ENCODE measurements around the gene MITF. TPM values are rescaled to one million over a fixed set of nuclear protein-coding genes. Genes with fewer than 3 reads are reported as not detected.

MITF gene
- total and polyA plus RNA-seq, 8 donors = 3.5 to 61.3 (median 15.5) TPM

GRCh38 chr3:69844706-69845105 lies 105.4 kb downstream of the MITF start:
- no peaks in the 10 kb centered on the region for H3K36me3 ChIP-seq
- intact Hi-C loops (cut with DNase I; ENCODE audit: low total_unique reads) = no loop called here
- H3K4me1 ChIP-seq = peaks cover 0 to 24% (median 5%) of the 10 kb centered on the region in 4 donors
- no peaks in the 10 kb centered on the region for H3K9me3 ChIP-seq
- WGBS, 5 donors = 49 to 75% (median 60%) methylated on average over 1 of the region's 1 CpG
- H3K4me3 ChIP-seq = no peak overlapping the region
- TF ChIP-seq POLR2AphosphoS5 (IDR thresholded peaks at IDR 0.05) (no peak), POLR2A (IDR thresholded peaks at IDR 0.05) (no peak), CTCF (IDR thresholded peaks at IDR 0.05) (no peak), EP300 (IDR thresholded peaks at IDR 0.05) (no peak)
- DNase-seq = no peak
- H3K27me3 ChIP-seq = no peaks in the 10 kb centered on the region
- H3K27ac ChIP-seq = no peak overlapping the region

- no peak for TF ChIP-seq POLR2AphosphoS5 (IDR thresholded peaks at IDR 0.05)
- no peak for TF ChIP-seq POLR2A (IDR thresholded peaks at IDR 0.05)
- no peak for TF ChIP-seq CTCF (IDR thresholded peaks at IDR 0.05)
- TF ChIP-seq EP300 (IDR thresholded peaks at IDR 0.05) = no peak
- no peak for DNase-seq
- Histone ChIP-seq H3K27ac (no peak overlapping the region), H3K9me3 (no peaks in the 10 kb centered on the region), H3K27me3 (no peaks in the 10 kb centered on the region), H3K36me3 (no peaks in the 10 kb centered on the region), H3K4me3 (no peak overlapping the region), H3K4me1 (peaks cover 0 to 12% (median 1%) of the 10 kb centered on the region in 4 donors)
- intact Hi-C loops (cut with DNase I; ENCODE audit: low total_unique reads) = no loop called here
- WGBS, 5 donors = 81 to 90% (median 87%) methylated on average over 3 of the region's 3 CpGs
These were observed 108.0 kb downstream of the MITF start for GRCh38 chr3:69847303-69847702.

- Histone ChIP-seq H3K9me3 (no peaks in the 10 kb centered on the region), H3K4me3 (no peak overlapping the region), H3K27me3 (no peaks in the 10 kb centered on the region), H3K4me1 (peaks cover 0 to 5% (median 0%) of the 10 kb centered on the region in 4 donors), H3K36me3 (no peaks in the 10 kb centered on the region), H3K27ac (no peak overlapping the region)
- 65 to 82% (median 75%) methylated on average over 3 of the region's 3 CpGs for WGBS, 5 donors
- DNase-seq = no peak
- intact Hi-C loops (cut with DNase I; ENCODE audit: low total_unique reads) = no loop called here
- TF ChIP-seq CTCF (IDR thresholded peaks at IDR 0.05) (no peak), POLR2A (IDR thresholded peaks at IDR 0.05) (no peak), EP300 (IDR thresholded peaks at IDR 0.05) (no peak), POLR2AphosphoS5 (IDR thresholded peaks at IDR 0.05) (no peak)
These were observed 108.8 kb downstream of the MITF start for GRCh38 chr3:69848113-69848512.

- no peaks in the 10 kb centered on the region for H3K36me3 ChIP-seq
- no peaks in the 10 kb centered on the region for H3K9me3 ChIP-seq
- intact Hi-C loops (cut with DNase I; ENCODE audit: low total_unique reads) = no loop called here
- H3K4me3 ChIP-seq = no peak overlapping the region
- DNase-seq = no peak
- no peak overlapping the region for H3K27ac ChIP-seq
- peaks cover 1 to 18% (median 8%) of the 10 kb centered on the region in 4 donors for H3K4me1 ChIP-seq
- no peak for TF ChIP-seq POLR2A (IDR thresholded peaks at IDR 0.05)
- no peak for TF ChIP-seq EP300 (IDR thresholded peaks at IDR 0.05)
- TF ChIP-seq CTCF (IDR thresholded peaks at IDR 0.05) = no peak
- no peaks in the 10 kb centered on the region for H3K27me3 ChIP-seq
These were observed 111.6 kb downstream of the MITF start for GRCh38 chr3:69850849-69851248.

Data from stomach (tissue), 9 donors.